ENCODE measurements around the gene SMIM23. TPM values are rescaled to one million over a fixed set of nuclear protein-coding genes. Genes with fewer than 3 reads are reported as not detected.
A peak's percentile ranks its signal among the peaks of the same experiment; 100 is the strongest.

The SMIM23 gene
- total RNA-seq, 2 donors from 2014 or later = not detected

GRCh38 chr5:171782332-171782966 lies 3.2 kb upstream of the SMIM23 start:
- H3K9me3 ChIP-seq (ENCODE audit: control insufficient read depth, low read length, poor library complexity, severe bottlenecking) = no peaks in the 10 kb centered on the region
- no peak overlapping the region for H3K27ac Mint-ChIP-seq
- DNase-seq = no peak
- no peaks in the 10 kb centered on the region for H3K36me3 Mint-ChIP-seq (ENCODE audit: low read depth)
- no peak for ATAC-seq
- no peak overlapping the region for H3K4me3 Mint-ChIP-seq
- H3K27me3 Mint-ChIP-seq = peaks cover 35% of the 10 kb centered on the region
- no peaks in the 10 kb centered on the region for H3K4me1 Mint-ChIP-seq

GRCh38 chr5:171783051-171783450 lies 2.6 kb upstream of the SMIM23 start:
- H3K27ac Mint-ChIP-seq = no peak overlapping the region
- ATAC-seq (no peak), DNase-seq (no peak)
- H3K4me3 Mint-ChIP-seq = no peak overlapping the region
- no peaks in the 10 kb centered on the region for H3K4me1 Mint-ChIP-seq
- H3K9me3 ChIP-seq (ENCODE audit: control insufficient read depth, low read length, poor library complexity, severe bottlenecking) = no peaks in the 10 kb centered on the region
- H3K36me3 Mint-ChIP-seq (ENCODE audit: low read depth) = no peaks in the 10 kb centered on the region
- peaks cover 33% of the 10 kb centered on the region for H3K27me3 Mint-ChIP-seq

DNA sequence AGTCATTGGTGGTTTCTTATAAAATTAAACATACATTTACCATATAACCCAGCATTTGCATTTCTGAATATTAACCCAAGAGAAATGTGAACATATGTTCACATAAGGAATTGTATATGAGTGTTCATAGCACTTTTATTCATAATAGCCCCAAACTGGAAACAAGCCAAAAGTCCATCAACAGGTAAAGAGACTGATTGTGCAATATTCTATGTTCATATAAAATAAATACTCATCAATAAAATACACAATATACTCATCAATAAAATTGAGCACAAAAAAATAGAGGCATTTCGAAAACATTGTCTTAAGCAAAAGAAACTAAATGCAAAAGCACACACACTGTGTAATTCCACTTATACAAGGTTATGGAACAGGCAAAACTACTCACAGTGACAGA lies 3.7 kb downstream of the SMIM23 start:
- H3K36me3 Mint-ChIP-seq (ENCODE audit: low read depth) = no peaks in the 10 kb centered on the region
- no peaks in the 10 kb centered on the region for H3K9me3 ChIP-seq (ENCODE audit: control insufficient read depth, low read length, poor library complexity, severe bottlenecking)
- ATAC-seq (no peak), DNase-seq (no peak)
- H3K4me3 Mint-ChIP-seq = no peak overlapping the region
- no peaks in the 10 kb centered on the region for H3K4me1 Mint-ChIP-seq
- H3K27me3 Mint-ChIP-seq = peaks cover 44% of the 10 kb centered on the region
- no peak overlapping the region for H3K27ac Mint-ChIP-seq

GRCh38 chr5:171790408-171790807 lies 4.8 kb downstream of the SMIM23 start:
- Mint-ChIP-seq H3K36me3 (ENCODE audit: low read depth) (no peaks in the 10 kb centered on the region), H3K4me3 (no peak overlapping the region), H3K27ac (peak overlapping the region; percentile 1), H3K27me3 (peaks cover 41% of the 10 kb centered on the region), H3K4me1 (no peaks in the 10 kb centered on the region)
- ATAC-seq (no peak), DNase-seq (no peak)
- no peaks in the 10 kb centered on the region for H3K9me3 ChIP-seq (ENCODE audit: control insufficient read depth, low read length, poor library complexity, severe bottlenecking)

DNA sequence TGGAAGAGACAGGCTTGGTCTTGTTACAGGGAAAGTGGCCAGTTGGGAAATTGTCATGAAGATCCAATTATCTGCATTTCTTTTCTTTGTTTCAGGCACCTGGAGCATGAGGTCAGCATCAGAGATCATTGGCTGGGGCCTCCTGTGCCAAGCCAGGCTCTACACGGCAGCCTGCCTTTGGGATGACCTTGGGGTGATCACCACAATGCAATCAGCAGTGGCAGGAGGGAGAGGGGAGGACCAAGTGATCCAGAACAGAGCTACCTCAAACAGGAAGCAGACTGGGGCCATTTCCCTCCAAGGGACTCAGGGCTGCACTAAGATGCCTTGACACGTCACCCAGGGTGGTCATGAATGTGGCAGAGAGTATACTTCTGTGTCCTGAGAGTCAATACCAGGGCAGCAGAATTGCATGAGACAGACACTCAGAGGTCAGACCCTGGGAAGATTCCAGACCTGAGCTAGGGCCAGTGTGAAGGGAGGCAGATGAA lies 8.9 kb downstream of the SMIM23 start:
- Mint-ChIP-seq H3K27me3 (peaks cover 36% of the 10 kb centered on the region), H3K4me3 (no peak overlapping the region), H3K27ac (no peak overlapping the region), H3K4me1 (no peaks in the 10 kb centered on the region), H3K36me3 (ENCODE audit: low read depth) (no peaks in the 10 kb centered on the region)
- DNase-seq = no peak
- no peak for ATAC-seq
- no peaks in the 10 kb centered on the region for H3K9me3 ChIP-seq (ENCODE audit: control insufficient read depth, low read length, poor library complexity, severe bottlenecking)

- H3K4me3 Mint-ChIP-seq = no peak overlapping the region
- no peaks in the 10 kb centered on the region for H3K36me3 Mint-ChIP-seq (ENCODE audit: low read depth)
- H3K27ac Mint-ChIP-seq = no peak overlapping the region
- peaks cover 30% of the 10 kb centered on the region for H3K27me3 Mint-ChIP-seq
- no peaks in the 10 kb centered on the region for H3K9me3 ChIP-seq (ENCODE audit: control insufficient read depth, low read length, poor library complexity, severe bottlenecking)
- DNase-seq = no peak
- no peak for ATAC-seq
- H3K4me1 Mint-ChIP-seq = no peaks in the 10 kb centered on the region
Measured at GRCh38 chr5:171795381-171795780, 9.8 kb downstream of the SMIM23 start.

GRCh38 chr5:171796436-171796835 lies 10.8 kb downstream of the SMIM23 start:
- Mint-ChIP-seq H3K4me3 (no peak overlapping the region), H3K4me1 (no peaks in the 10 kb centered on the region), H3K27ac (no peak overlapping the region), H3K27me3 (peaks cover 20% of the 10 kb centered on the region), H3K36me3 (ENCODE audit: low read depth) (no peaks in the 10 kb centered on the region)
- DNase-seq (no peak), ATAC-seq (no peak)
- no peaks in the 10 kb centered on the region for H3K9me3 ChIP-seq (ENCODE audit: control insufficient read depth, low read length, poor library complexity, severe bottlenecking)

- Mint-ChIP-seq H3K4me3 (no peak overlapping the region), H3K4me1 (no peaks in the 10 kb centered on the region), H3K27me3 (peaks cover 14% of the 10 kb centered on the region), H3K27ac (no peak overlapping the region), H3K36me3 (ENCODE audit: low read depth) (no peaks in the 10 kb centered on the region)
- no peaks in the 10 kb centered on the region for H3K9me3 ChIP-seq (ENCODE audit: control insufficient read depth, low read length, poor library complexity, severe bottlenecking)
- no peak for DNase-seq
- ATAC-seq = no peak
Measured at GRCh38 chr5:171797543-171797942, 11.9 kb downstream of the SMIM23 start.

GRCh38 chr5:171798418-171798817 lies 12.8 kb downstream of the SMIM23 start:
- no peak for DNase-seq
- no peaks in the 10 kb centered on the region for H3K9me3 ChIP-seq (ENCODE audit: control insufficient read depth, low read length, poor library complexity, severe bottlenecking)
- Mint-ChIP-seq H3K4me1 (no peaks in the 10 kb centered on the region), H3K27ac (no peak overlapping the region), H3K36me3 (ENCODE audit: low read depth) (no peaks in the 10 kb centered on the region), H3K27me3 (peaks cover 14% of the 10 kb centered on the region), H3K4me3 (no peak overlapping the region)
- no peak for ATAC-seq

- ATAC-seq = no peak
- Mint-ChIP-seq H3K4me1 (no peaks in the 10 kb centered on the region), H3K4me3 (no peak overlapping the region), H3K36me3 (ENCODE audit: low read depth) (no peaks in the 10 kb centered on the region), H3K27ac (no peak overlapping the region), H3K27me3 (peaks cover 22% of the 10 kb centered on the region)
- H3K9me3 ChIP-seq (ENCODE audit: control insufficient read depth, low read length, poor library complexity, severe bottlenecking) = no peaks in the 10 kb centered on the region
- no peak for DNase-seq
Measured at GRCh38 chr5:171801839-171802238, 16.2 kb downstream of the SMIM23 start.

DNA sequence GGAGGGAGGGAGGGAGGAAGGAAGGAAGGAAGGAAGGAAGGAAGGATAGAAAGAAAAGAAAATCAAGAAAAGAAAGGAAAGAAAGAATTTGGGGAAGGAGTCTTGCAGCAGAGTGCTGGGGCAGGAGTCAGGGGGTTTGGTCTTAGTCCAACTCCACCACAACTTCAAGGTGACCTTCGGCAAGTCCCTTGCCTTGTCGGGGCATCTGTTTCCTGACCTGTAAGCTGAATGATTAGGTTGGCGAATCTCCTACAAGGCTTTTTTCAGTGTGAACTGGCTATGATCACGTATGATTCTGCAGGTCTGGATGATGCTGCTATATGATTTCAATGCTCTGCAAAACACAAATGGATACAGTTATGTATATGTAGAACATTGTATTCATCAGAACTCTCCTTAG lies 20.1 kb downstream of the SMIM23 start:
- H3K9me3 ChIP-seq (ENCODE audit: control insufficient read depth, low read length, poor library complexity, severe bottlenecking) = no peaks in the 10 kb centered on the region
- DNase-seq (no peak), ATAC-seq (no peak)
- Mint-ChIP-seq H3K4me1 (no peaks in the 10 kb centered on the region), H3K27me3 (peaks cover 34% of the 10 kb centered on the region), H3K27ac (no peak overlapping the region), H3K4me3 (no peak overlapping the region), H3K36me3 (ENCODE audit: low read depth) (peaks cover 2% of the 10 kb centered on the region)

- no peak for ATAC-seq
- H3K9me3 ChIP-seq (ENCODE audit: control insufficient read depth, low read length, poor library complexity, severe bottlenecking) = no peaks in the 10 kb centered on the region
- Mint-ChIP-seq H3K27ac (no peak overlapping the region), H3K27me3 (peaks cover 34% of the 10 kb centered on the region), H3K36me3 (ENCODE audit: low read depth) (peaks cover 2% of the 10 kb centered on the region), H3K4me1 (no peaks in the 10 kb centered on the region), H3K4me3 (no peak overlapping the region)
- DNase-seq = no peak
Measured at GRCh38 chr5:171806976-171807747, 21.5 kb downstream of the SMIM23 start.

DNA sequence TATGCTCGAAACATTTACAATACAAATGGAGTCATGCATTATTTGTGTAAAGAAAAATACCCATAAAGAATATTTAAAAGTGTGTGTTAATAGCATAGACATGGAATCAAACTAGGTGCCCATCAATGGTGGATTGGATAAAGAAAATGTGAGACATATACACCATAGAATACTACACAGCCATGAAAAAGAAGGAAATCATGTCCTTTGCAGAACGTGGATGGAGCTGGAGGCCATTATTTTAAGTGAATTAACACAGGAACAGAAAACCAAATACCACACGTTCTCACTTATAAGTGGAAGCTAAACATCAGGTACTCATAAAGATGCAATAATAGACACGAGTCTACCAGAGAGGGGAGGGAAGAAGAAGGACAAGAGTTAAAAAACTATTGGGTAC lies 22.8 kb downstream of the SMIM23 start:
- Mint-ChIP-seq H3K27ac (no peak overlapping the region), H3K4me1 (no peaks in the 10 kb centered on the region), H3K36me3 (ENCODE audit: low read depth) (peaks cover 2% of the 10 kb centered on the region), H3K4me3 (no peak overlapping the region), H3K27me3 (peaks cover 34% of the 10 kb centered on the region)
- ATAC-seq = no peak
- no peaks in the 10 kb centered on the region for H3K9me3 ChIP-seq (ENCODE audit: control insufficient read depth, low read length, poor library complexity, severe bottlenecking)
- no peak for DNase-seq

GRCh38 chr5:171808951-171809350 lies 23.3 kb downstream of the SMIM23 start:
- ATAC-seq (no peak), DNase-seq (no peak)
- no peaks in the 10 kb centered on the region for H3K9me3 ChIP-seq (ENCODE audit: control insufficient read depth, low read length, poor library complexity, severe bottlenecking)
- Mint-ChIP-seq H3K4me1 (no peaks in the 10 kb centered on the region), H3K27me3 (peaks cover 34% of the 10 kb centered on the region), H3K27ac (no peak overlapping the region), H3K4me3 (no peak overlapping the region), H3K36me3 (ENCODE audit: low read depth) (peaks cover 2% of the 10 kb centered on the region)
